ENCODE data around the gene PCDHGA1.
A peak's percentile ranks its signal among the peaks of the same experiment; 100 is the strongest.
"Not testable (repeated sequence)": the region's sequence is repeated elsewhere in the genome, so short reads cannot be mapped to it uniquely, and the experiment has no call there.

Gene PCDHGA1

GRCh38 chr5:141383345-141383744 is 53.0 kb downstream of the PCDHGA1 start:
- Histone ChIP-seq H3K4me3 (ENCODE audit: low read length) (no peak overlapping the region), H4K8ac (ENCODE audit: low read depth, low read length) (no peak overlapping the region), H2BK15ac (replicated peaks; ENCODE audit: low read depth) (no peak overlapping the region), H3K4me1 (ENCODE audit: control insufficient read depth, low read depth, low read length) (no peaks in the 10 kb centered on the region), H3K4ac (ENCODE audit: low read depth, low read length) (no peak overlapping the region), H3K56ac (ENCODE audit: low read length) (no peak overlapping the region), H3K23ac (ENCODE audit: low read length) (no peak overlapping the region), H4K5ac (ENCODE audit: low read length) (no peak overlapping the region), H3K4me2 (ENCODE audit: low read length) (no peak overlapping the region), H3K27ac (ENCODE audit: low read depth, low read length) (no peak overlapping the region), H2BK120ac (ENCODE audit: low read depth, low read length) (no peak overlapping the region), H3K79me1 (ENCODE audit: low read length) (no peaks in the 10 kb centered on the region), H2AK5ac (ENCODE audit: low read length) (no peak overlapping the region), H3K18ac (ENCODE audit: low read length) (no peak overlapping the region), H3K27me3 (ENCODE audit: insufficient read depth, low read length, poor library complexity) (no peaks in the 10 kb centered on the region), H2BK5ac (ENCODE audit: low read length) (no peak overlapping the region), H3K36me3 (ENCODE audit: control insufficient read depth, insufficient read depth, low read length) (no peaks in the 10 kb centered on the region), H3K79me2 (ENCODE audit: control insufficient read depth, insufficient read depth, low read length) (no peaks in the 10 kb centered on the region), H3K9ac (ENCODE audit: low read length) (no peak overlapping the region)
- no peak for DNase-seq
- WGBS (ENCODE audit: extremely low coverage, insufficient coverage, low lambda C conversion rate), result no CpG with 5 or more reads among the region's 21 CpGs

GRCh38 chr5:141384471-141385267 is 54.4 kb downstream of the PCDHGA1 start:
- Histone ChIP-seq H3K18ac (ENCODE audit: low read length) (no peak overlapping the region), H3K4me2 (ENCODE audit: low read length) (no peak overlapping the region), H2BK120ac (ENCODE audit: low read depth, low read length) (no peak overlapping the region), H2BK5ac (ENCODE audit: low read length) (no peak overlapping the region), H3K36me3 (ENCODE audit: control insufficient read depth, insufficient read depth, low read length) (no peaks in the 10 kb centered on the region), H3K4me1 (ENCODE audit: control insufficient read depth, low read depth, low read length) (no peaks in the 10 kb centered on the region), H3K56ac (ENCODE audit: low read length) (no peak overlapping the region), H3K4me3 (ENCODE audit: low read length) (no peak overlapping the region), H3K79me2 (ENCODE audit: control insufficient read depth, insufficient read depth, low read length) (no peaks in the 10 kb centered on the region), H3K79me1 (ENCODE audit: low read length) (no peaks in the 10 kb centered on the region), H4K5ac (ENCODE audit: low read length) (no peak overlapping the region), H3K27ac (ENCODE audit: low read depth, low read length) (no peak overlapping the region), H3K9ac (ENCODE audit: low read length) (no peak overlapping the region), H3K27me3 (ENCODE audit: insufficient read depth, low read length, poor library complexity) (no peaks in the 10 kb centered on the region), H2BK15ac (replicated peaks; ENCODE audit: low read depth) (no peak overlapping the region), H4K8ac (ENCODE audit: low read depth, low read length) (no peak overlapping the region), H2AK5ac (ENCODE audit: low read length) (no peak overlapping the region), H3K23ac (ENCODE audit: low read length) (no peak overlapping the region), H3K4ac (ENCODE audit: low read depth, low read length) (no peak overlapping the region)
- WGBS (ENCODE audit: extremely low coverage, insufficient coverage, low lambda C conversion rate), result no CpG with 5 or more reads among the region's 43 CpGs
- no peak for DNase-seq

GRCh38 chr5:141387557-141388311 is 57.4 kb downstream of the PCDHGA1 start, which contains the start of gene PCDHGB4:
Gene PCDHGB4, plus strand, starts transcription at chr5:141387698. Its CDS starts 187 bp downstream, at chr5:141387885.
- not testable (repeated sequence) for H3K27me3 ChIP-seq (ENCODE audit: insufficient read depth, low read length, poor library complexity); H3K56ac ChIP-seq (ENCODE audit: low read length); H2BK5ac ChIP-seq (ENCODE audit: low read length); H3K79me1 ChIP-seq (ENCODE audit: low read length); H3K18ac ChIP-seq (ENCODE audit: low read length); H3K4me2 ChIP-seq (ENCODE audit: low read length); H4K5ac ChIP-seq (ENCODE audit: low read length); H2AK5ac ChIP-seq (ENCODE audit: low read length); H3K9ac ChIP-seq (ENCODE audit: low read length); H3K27ac ChIP-seq (ENCODE audit: low read depth, low read length); H3K79me2 ChIP-seq (ENCODE audit: control insufficient read depth, insufficient read depth, low read length); H3K36me3 ChIP-seq (ENCODE audit: control insufficient read depth, insufficient read depth, low read length); H3K23ac ChIP-seq (ENCODE audit: low read length); H2BK15ac ChIP-seq (replicated peaks; ENCODE audit: low read depth); H3K4ac ChIP-seq (ENCODE audit: low read depth, low read length); H4K8ac ChIP-seq (ENCODE audit: low read depth, low read length); H3K4me1 ChIP-seq (ENCODE audit: control insufficient read depth, low read depth, low read length); H3K4me3 ChIP-seq (ENCODE audit: low read length); H2BK120ac ChIP-seq (ENCODE audit: low read depth, low read length)
- DNase-seq, result peak; percentile 65
- no CpG with 5 or more reads among the region's 40 CpGs for WGBS (ENCODE audit: extremely low coverage, insufficient coverage, low lambda C conversion rate)

- no peak for DNase-seq
- no CpG with 5 or more reads among the region's 10 CpGs for WGBS (ENCODE audit: extremely low coverage, insufficient coverage, low lambda C conversion rate)
- Histone ChIP-seq H3K79me2 (ENCODE audit: control insufficient read depth, insufficient read depth, low read length) (no peaks in the 10 kb centered on the region), H3K27me3 (ENCODE audit: insufficient read depth, low read length, poor library complexity) (no peaks in the 10 kb centered on the region), H3K9ac (ENCODE audit: low read length) (no peak overlapping the region), H3K4ac (ENCODE audit: low read depth, low read length) (no peak overlapping the region), H3K23ac (ENCODE audit: low read length) (no peak overlapping the region), H3K4me2 (ENCODE audit: low read length) (no peak overlapping the region), H2BK5ac (ENCODE audit: low read length) (no peak overlapping the region), H3K27ac (ENCODE audit: low read depth, low read length) (no peak overlapping the region), H3K36me3 (ENCODE audit: control insufficient read depth, insufficient read depth, low read length) (no peaks in the 10 kb centered on the region), H4K8ac (ENCODE audit: low read depth, low read length) (no peak overlapping the region), H2AK5ac (ENCODE audit: low read length) (no peak overlapping the region), H3K4me3 (ENCODE audit: low read length) (no peak overlapping the region), H3K4me1 (ENCODE audit: control insufficient read depth, low read depth, low read length) (no peaks in the 10 kb centered on the region), H3K56ac (ENCODE audit: low read length) (no peak overlapping the region), H3K79me1 (ENCODE audit: low read length) (no peaks in the 10 kb centered on the region), H2BK120ac (ENCODE audit: low read depth, low read length) (no peak overlapping the region), H3K18ac (ENCODE audit: low read length) (no peak overlapping the region), H2BK15ac (replicated peaks; ENCODE audit: low read depth) (no peak overlapping the region), H4K5ac (ENCODE audit: low read length) (no peak overlapping the region)
Measured at GRCh38 chr5:141388661-141389060, 58.3 kb downstream of the PCDHGA1 start.

- Histone ChIP-seq H3K4me3 (ENCODE audit: low read length) (no peak overlapping the region), H2BK15ac (replicated peaks; ENCODE audit: low read depth) (no peak overlapping the region), H3K4ac (ENCODE audit: low read depth, low read length) (no peak overlapping the region), H3K4me2 (ENCODE audit: low read length) (no peak overlapping the region), H4K5ac (ENCODE audit: low read length) (no peak overlapping the region), H3K9ac (ENCODE audit: low read length) (no peak overlapping the region), H3K79me1 (ENCODE audit: low read length) (no peaks in the 10 kb centered on the region), H3K79me2 (ENCODE audit: control insufficient read depth, insufficient read depth, low read length) (no peaks in the 10 kb centered on the region), H2BK5ac (ENCODE audit: low read length) (no peak overlapping the region), H3K23ac (ENCODE audit: low read length) (no peak overlapping the region), H4K8ac (ENCODE audit: low read depth, low read length) (no peak overlapping the region), H3K27ac (ENCODE audit: low read depth, low read length) (no peak overlapping the region), H2AK5ac (ENCODE audit: low read length) (no peak overlapping the region), H3K4me1 (ENCODE audit: control insufficient read depth, low read depth, low read length) (no peaks in the 10 kb centered on the region), H3K27me3 (ENCODE audit: insufficient read depth, low read length, poor library complexity) (no peaks in the 10 kb centered on the region), H3K56ac (ENCODE audit: low read length) (no peak overlapping the region), H3K36me3 (ENCODE audit: control insufficient read depth, insufficient read depth, low read length) (no peaks in the 10 kb centered on the region), H2BK120ac (ENCODE audit: low read depth, low read length) (no peak overlapping the region), H3K18ac (ENCODE audit: low read length) (no peak overlapping the region)
- WGBS (ENCODE audit: extremely low coverage, insufficient coverage, low lambda C conversion rate), result no CpG with 5 or more reads among the region's 77 CpGs
- DNase-seq, result no peak
Measured at GRCh38 chr5:141389153-141390042, 59.1 kb downstream of the PCDHGA1 start.
